Ecto neural progenitor cell (in vitro differentiated cells): ENCODE measurements around the gene ETF1.
"Not testable (repeated sequence)": the region's sequence is repeated elsewhere in the genome, so short reads cannot be mapped to it uniquely, and the experiment has no call there.

Experiments used
- DNase-seq: peaks from one replicate; pipeline ENCODE4 v3.0.0-alpha.2; 2018; ENCODE audit warnings: low spot score

ETF1 gene

DNA sequence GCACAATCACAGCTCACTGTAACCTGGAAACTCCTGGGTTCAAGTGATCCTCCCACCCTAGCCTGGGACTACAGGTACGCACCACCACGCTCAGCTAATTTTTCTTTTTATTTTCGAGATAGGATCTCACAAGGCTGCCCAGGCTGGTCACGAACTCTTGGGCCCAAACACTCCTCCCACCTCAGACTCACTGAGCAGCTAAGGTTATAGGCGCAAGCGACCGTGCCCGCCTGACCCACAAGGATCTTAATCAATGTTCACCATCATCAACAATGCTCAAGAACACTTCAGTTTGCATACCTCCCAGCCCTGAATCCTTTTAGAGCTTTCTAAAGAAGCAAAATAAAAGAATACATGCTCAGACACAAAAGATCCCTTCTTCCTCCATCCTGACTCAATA is 13.2 kb downstream of the ETF1 start:
- no peak for DNase-seq

DNA sequence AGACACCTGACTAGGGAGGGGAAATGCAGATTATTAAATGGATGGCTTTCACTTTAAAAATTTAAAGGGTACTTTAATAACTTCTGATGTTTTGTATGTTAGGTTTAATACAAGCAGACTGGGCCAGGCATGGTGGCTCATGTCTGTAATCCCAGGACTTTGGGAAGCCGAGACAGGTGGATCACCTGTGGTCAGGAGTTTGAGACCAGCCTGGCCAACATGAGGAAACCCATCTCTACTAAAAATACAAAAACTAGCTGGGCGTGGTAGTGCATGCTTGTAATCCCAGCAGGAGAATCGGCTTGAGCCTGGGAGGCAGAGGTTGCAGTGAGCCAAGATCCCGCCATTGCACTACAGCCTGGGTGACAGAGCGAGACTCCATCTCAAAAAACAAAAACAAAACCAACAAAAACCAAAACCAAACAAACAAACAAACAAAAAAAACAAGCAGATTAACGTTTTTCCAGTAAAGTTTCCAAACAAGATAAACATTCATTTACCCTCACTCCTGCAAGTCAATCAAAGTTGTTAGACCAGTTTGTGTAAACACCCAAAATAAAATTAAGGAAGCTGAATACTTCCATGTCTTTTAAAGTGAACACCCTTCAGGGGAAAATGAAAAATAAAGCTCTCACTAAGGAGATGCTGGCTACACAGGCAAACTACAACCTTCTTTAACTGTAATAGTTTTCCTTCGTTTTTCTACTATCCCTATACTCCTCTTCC is 14.1 kb downstream of the ETF1 start:
- DNase-seq = no peak

DNA sequence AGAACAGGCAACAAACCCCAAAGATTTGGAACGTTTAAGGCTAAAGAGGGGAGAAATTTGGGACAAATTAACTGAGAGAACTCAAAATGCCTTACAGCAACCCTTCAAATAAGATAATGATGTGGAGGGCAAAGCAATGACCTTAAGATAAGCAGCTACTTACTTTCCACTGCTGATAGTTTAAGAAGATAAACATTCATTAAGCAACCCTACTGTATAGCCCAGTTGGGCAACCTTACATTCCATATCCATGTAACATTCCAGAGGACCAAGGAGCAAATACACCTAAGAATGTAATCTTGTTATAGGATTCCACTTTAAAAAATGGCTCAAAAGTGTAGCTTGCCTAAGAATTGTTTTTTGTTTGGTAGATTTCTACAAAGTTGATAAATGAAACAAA is 14.8 kb downstream of the ETF1 start:
- no peak for DNase-seq

DNA sequence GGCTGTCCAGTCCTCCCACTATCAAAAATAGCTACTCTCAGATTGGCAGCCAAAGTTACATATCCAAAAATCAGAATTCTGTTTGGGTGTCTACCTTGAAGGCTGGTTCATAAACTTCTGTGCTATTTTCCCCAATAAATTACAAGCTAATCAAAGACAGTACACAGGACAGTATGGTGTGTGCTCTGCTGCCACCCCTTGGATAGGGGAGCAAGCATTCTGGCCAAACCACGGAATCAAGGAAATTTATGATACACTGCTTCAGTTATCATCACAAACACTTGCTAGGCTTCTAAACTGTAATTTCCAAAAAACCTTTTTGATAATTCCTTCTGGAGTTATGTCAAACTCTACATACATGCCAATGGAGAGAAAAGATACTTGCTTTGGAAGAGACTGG is 15.9 kb downstream of the ETF1 start:
- no peak for DNase-seq

DNA sequence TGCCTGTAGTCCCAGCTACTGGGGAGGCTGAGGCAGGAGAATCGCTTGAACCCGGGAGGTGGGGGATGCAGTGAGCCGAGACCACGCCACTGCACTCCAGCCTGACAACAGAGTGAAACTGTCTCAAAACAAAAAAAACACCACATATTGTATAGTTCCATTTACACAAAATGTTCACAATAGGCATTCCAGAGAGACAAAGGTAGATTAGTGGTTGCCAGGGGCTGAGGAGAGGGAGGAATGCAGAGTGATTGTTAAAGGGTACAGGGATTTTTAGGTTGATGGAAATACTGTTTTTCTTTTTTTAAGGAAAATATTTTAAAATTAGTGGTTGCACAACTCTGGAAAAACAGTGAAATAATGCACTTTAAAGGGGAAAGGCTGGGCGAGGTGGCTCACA is 19.6 kb downstream of the ETF1 start:
- DNase-seq = no peak

DNA sequence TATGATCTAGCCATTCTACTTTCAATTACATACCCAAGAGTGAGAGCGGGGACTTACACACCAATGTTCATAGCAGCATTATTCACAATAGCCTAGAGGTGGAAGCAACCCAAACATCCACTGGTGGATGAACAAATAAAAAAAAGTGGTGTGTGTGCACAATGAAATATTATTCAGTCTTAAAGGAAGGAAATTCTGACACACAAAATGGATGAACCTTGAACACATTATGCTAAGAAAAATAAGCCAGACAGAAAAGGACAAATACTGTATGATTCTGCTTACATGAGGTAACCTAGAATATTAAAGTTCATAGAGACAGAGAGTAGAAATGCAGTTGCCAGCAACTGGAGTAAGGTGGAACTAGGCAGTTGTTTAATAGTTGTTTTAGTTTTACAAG is 22.1 kb downstream of the ETF1 start:
- DNase-seq = no peak

DNA sequence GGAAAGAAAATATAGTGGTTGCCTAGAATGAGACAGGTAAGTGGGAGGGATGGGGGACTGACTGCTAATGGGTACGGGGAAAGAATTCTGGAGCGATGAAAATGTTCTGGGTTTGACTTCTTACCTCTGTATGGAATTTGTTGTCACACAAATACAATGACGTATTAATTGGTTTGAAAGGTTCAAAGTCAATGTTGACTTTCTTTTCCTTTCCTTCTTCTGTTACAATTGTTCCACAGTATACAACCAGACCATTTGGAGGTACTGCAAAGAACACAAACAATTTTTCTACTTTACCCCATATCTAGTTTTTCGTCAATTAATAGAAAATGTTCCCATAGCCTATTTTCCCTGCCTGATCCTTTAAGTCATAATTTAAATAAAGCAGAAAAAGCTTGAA is 25.6 kb downstream of the ETF1 start:
- DNase-seq = no peak

DNA sequence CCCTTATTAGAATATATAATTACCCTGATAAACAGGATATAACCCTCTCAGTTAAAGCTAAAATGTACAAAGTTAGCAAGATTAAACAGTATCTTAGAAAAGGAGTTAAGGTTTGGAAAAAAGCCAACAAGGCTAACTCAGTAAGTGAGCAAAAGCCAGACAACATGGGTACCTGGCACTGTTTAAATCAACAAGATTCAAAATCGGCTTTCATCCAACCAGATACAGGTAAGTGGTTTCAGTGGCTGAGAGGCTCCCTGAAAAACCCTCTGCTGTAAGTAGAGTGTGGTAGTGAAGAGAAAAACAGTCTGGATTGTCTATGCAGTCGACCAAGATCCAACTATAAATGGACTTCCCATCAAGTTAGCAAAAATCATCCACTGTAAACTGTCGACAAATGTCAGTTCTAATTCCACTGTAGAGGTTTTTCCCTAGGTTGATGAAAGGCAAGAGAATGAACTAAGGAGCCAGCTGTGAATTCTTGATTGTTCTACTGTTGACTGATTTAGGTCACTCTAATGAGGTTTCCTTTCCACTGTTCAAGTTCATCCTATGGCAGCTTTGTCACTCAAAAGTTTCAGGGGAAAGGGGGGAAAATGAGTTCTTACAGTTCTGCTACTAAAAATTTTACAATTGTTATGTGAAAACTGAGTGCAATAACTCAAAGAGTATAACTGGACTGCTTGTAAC is 27.3 kb downstream of the ETF1 start:
- DNase-seq = no peak

DNA sequence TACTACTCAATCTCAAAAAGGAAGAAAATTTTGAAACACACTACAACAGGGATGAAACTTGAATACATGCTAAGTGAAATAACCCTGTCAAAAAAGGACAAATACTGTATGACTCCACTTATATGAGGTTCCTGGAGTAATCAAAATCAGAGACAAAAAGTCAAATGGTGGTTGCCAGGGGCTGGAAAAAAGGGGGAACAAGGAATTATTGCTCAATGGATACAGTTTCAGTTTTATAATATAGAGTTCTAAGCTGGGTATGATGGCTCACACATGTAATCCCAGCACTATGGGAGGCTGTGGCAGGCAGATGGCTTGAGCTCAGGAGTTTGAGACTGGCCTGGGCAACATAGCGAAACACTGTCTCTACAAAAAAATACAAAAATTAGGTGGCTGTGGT is 29.0 kb downstream of the ETF1 start:
- DNase-seq = no peak

DNA sequence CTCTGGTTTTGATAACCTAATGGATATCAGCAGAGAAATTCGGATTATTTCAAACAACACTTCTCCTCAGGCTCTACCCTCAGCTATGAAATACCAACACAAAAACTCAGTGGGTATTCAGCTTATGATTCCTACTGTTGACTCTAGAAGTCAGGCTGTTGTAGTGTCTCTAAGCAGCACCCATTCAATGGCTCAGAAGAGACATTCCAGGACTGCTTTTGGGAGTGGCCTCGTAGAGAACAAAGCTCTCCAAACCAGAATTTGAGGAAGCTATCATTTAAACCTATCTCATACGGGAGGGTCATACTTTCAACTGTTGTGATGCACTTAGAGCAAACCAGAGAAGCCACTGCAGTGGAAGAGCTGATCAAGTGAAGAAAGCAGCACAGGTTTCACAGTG is 34.1 kb downstream of the ETF1 start:
- DNase-seq = no peak

DNA sequence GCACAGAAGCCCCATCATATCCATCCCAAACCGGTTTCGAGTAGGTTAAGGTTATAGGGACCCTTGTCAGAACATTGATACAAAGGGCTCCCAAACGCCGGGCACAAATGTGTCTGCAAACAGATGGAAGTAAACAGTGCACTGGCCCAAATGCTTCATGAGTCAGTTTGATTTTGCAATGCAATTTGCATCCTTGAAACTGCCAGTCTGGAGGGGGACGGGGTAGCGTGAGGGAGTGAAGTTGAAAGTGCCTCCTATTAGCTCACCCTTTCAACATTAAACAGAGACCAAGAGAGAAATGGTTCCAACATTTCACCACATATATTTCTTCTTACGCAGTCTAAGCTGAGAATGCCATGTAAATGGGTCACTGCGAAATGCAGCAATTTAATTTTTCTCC is 35.6 kb downstream of the ETF1 start:
- not testable (repeated sequence) for DNase-seq

DNA sequence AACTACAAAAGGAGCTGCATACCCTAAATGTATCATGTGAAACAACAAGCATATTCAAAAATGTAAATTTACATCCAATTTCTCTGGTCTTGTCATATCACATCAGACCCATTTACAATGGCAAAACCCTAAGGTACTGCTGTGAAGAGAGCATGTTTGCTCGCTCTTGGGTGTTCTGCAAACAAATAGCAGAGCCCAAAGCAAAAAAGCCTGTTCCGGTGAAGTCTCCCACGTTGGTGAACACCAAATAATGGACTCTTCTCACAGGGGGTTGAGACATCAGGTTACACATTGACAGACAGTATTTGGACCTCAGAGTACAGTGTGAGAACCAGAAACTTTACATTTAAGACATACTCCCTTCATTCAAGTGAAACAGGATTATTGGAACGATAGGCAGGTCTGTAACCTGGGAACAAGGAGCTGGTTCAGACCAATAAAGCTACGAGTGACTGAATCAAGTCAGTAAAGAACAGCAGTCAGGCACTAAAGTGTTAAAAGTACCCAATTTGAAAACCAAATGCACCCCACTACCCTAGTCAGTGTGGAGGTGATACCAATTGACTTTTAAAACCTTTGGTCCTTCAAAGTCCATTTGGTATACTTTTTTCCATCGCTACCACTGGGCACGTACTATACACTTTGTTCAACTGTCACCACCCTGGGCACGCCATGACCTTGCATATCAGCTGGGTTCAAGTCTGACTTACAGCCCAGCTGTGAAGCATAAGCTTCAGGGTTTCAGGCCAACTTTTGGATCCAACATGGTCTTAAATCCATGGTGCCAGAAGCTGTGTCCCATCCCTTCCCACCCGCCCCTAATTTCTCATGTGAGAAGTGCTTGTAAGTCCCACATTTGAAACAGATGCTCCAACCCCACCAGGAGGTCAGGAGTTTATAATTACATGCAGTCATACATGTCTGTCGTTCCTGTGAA is 36.4 kb downstream of the ETF1 start:
- no peak for DNase-seq

DNA sequence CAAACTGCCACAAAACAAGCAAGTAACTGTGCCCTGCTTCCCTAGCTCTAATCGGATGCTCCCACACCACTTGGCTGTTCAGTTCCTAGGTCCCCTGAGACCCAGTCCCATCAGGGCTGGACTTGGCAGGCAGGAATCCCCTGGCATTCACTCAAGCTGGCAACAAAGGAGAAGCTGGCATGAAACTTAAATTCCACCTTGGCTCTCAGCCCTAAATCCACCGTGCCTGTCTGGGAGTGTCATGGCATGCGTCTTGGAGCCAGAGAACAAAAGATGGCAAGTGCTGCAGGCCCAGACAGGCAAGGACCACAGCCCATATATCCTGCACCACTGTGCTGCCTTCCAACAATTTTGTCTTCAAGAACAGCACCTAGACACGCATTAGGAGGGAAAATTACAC is 38.2 kb downstream of the ETF1 start:
- DNase-seq = no peak

DNA sequence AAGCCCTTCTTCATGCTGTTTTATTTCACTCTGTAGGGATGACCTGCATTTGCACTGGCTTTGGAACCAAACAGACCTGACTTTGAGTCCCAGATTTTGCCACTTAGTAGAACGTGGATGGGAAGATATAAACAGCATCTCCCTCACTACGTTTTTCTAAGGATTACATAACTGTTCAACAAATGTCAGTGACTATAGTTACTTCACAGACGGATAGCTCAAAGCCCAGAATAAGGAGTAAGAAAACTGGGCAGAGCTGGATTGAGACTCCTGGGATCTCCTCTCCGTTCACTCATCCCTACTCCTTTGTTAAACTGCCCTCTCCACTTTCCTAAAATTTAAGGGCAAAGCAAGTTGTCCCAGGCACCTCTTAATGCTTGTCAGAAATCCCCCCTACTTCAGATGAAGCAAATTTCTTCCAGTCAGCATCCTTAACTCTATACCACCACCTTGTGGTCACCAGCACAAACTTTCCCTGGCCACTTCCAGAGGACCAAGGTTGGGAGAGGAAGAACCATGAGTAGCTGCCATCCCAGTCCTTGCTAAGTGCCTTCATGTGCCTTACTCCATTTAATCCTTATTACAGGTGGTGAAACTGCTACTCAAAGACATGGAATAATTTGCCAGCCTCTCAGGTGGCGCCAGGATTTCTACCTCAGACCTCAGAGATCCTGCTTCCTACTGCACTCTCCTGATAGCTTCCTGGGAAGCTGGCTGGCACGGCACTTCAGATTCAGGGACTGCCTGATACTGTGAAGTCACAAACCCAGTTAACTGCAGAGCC is 39.4 kb downstream of the ETF1 start:
- peak; percentile 58 for DNase-seq

DNA sequence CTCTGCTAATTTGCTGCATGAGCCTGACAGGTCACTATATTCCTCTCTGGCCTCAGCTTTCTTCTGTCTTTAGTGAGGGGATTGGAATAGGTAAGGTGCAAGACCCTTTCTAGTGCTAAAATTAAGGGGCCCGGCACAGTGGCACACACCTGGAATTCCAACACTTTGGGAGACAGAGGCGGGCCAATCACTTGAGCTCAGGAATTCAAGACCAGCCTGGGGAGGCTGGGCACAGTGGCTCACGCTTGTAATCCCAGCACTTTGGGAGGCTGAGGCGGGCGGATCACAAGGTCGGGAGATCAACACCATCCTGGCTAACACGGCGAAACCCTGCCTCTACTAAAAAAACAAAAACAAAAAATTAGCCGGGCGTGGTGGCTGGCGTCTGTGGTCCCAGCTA is 40.5 kb downstream of the ETF1 start:
- DNase-seq = no peak

DNA sequence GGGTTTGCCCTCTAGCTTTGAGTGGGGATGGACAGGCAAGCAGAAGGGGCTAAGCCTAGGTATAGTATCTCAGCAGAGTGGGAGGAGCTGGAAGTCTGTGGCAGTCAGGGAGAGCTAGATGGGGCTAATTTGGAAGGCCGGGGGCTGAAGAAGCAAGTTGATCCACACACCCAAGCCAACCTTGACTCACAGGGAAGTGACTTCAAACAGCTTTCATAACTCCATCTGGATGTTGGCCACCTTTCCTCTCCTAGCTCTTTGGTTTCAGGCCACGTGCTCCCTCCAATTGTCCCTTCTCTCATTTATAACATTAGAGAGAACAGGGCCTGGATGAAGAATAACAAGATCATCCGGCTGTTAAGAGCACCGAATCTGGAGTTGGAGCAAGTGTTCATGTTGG is 40.9 kb downstream of the ETF1 start:
- DNase-seq = no peak

DNA sequence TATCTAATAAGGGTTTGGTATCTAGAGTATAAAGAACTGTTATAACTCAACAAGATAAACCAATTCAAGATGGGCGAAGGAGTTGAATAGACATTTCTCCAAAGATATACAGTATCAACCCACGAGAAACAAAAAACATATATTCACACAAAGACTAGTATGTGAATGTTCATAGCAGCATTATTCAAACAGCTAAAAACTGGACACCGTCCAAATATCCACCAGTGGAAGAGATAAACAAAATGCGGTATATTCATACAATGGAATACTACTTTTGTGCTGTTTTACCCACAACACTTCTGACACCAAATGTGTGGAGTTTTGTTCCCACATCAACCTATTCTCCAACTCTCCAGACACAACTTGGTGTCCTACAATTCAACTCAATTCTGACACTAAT is 44.7 kb downstream of the ETF1 start:
- DNase-seq = no peak

DNA sequence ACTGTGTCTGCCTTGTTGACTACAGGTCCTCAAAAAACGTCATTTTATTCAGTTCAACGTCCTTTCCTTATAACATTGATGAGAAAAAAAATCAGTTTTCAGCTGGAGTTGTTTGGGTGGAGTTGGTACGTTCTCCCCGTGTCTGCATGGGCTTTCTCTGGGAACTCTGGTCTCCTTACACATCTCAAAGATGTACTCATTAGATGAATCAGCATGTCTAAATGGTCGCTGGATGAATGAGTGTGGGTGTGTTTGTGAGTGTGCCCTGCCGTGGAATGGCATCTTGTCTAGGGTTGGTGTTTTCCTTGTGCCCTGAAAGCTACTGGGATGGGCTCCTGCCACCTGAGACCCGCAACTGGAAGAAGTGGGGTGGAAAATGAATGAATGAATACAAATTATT is 47.7 kb downstream of the ETF1 start:
- DNase-seq = no peak

DNA sequence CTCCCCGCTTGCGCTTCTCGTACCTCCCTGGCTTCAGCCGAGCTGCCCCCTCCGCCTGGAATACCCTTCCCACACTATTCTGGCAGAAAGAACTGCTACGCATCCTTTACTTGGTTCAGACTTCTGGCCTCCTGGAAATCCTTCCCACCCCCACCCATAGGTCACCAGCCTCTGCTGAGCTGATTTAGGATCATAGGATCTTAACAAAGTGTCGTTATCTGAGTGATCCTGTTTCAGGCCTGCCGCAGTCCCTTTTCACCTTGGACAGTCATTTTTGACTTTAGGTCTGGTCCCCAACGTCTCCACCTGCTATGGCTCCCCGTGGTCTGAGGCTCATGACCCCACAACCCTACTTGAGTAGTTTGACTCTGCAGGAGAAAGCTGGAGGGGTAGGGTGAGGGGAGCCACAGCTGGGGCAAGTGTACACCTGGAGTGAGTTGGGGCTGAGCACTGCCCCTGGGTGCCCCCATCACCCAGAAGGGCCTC is 50.4 kb downstream of the ETF1 start:
- DNase-seq = no peak

DNA sequence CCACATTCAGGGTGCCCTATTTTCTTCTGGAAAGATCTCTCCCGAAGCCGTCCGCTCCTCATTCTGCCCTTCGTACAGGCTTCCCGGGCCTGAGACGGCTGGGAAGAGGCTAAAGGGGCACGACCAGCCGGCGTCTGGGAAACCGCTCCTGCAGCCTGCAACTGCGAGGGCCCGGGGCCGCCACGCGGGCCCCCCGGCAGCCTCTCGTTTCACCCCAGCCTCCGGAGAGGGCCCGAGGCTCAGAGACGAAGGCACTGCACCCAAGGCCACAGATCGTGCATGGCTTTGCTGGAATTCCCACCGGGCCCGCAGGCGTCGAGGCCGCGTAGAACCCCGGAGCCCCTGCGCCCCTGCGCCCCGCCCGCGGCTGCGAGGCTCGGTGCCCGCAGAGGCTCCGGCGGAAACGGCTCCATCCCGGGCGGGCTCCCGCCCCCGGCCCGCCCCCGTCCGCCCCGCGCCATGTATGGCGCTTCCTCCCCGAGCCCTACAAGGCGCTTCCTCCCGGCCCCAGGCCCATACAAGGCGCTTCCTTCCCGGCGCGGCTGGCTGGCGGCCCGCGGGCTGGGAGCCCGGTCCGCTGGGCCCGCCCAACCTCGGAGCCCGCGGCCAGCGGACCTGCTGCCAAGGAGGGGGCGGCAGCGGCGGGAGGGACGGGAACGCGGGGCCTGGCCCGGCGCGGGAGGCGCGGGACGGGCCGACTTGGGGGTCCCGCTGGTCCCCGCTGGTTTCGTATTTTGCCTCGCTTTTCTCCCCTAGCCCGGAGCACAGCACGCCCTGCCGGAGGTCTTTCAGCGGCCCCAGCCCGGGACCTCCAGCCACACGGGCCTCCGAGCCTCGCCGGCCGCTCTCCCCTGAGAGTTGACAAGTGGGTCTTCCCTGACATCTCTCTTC is 51.1 kb downstream of the ETF1 start:
- peak; percentile 85 for DNase-seq

DNA sequence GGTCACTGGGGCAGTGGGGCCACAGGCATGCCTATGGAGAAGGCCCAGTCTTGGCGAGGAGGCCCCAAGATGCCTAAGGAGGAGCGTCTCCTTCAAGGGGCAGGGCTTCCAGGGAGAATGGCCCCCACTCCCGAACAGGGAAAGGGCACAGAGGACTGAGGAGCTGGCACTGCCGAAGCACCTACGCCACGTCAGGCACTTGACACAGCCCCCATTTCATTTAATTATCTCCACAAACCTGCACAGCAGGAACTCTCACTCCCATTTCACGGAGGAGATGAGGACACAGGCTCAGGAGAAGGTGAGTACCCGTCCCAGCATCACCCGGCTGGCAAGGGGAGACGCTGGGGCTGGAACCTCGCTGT is 51.8 kb downstream of the ETF1 start:
- no peak for DNase-seq
